HG03469 (cell line): Measurements from ENCODE around the gene SNCA.

ENCODE experiments used
- ATAC-seq: cut with Tn5 transposase; IDR thresholded peaks from one replicate; pipeline ENCODE4 v1.9.1; 2021; ENCODE audit warnings: mild to moderate bottlenecking, moderate library complexity, moderate number of reproducible peaks; ENCODE audit not compliant: unreplicated experiment

Gene SNCA

DNA sequence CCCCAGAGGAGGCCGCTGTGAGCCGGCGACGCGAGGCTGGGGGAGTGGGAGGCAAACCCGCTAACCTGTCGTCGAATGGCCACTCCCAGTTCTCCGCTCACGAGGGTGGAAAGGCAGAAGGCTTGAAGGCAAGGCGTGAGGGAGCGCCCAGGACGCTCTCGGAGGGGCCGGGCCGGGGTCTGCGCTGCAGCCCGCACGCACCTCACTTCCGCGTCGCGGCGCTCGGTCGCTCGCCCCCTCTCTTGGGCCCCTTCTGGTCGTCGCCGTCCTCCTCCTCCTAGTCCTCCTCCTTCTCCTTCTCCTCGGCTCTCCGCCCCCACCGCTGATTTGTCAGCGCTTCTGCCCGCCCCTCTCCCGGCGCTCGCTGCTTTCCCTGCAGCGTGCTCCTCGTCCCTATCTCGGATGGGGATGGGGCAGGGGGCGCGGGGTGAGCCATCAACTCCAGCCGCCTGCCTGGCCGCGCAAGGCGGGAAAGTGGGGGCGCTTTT is at the start of gene SNCA:
Gene SNCA, minus strand, starts transcription at position 265 of the 488 bp plus-strand sequence. CDS start 1,494 bp downstream, outside the sequence.
- ATAC-seq, result no peak

DNA sequence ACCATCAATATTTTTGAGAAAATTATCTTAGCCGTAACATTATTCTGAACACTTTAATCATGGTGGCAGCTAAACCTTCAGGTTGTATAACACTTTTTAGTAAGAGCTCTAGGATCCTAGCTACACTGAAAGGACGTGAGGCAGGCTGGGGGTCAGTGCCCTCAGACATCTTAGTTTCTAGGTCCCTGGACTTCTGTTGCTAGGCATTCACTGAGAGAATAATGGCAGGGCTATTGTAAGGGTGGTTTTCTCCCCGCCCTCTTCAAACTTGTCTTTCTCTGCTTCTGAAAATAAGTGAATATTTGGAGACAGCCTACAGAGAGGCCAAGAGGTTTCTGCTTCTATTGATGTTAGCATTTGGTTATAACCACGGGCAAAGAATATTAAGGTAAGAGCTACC is 42.3 kb upstream of the SNCA start:
- no peak for ATAC-seq

DNA sequence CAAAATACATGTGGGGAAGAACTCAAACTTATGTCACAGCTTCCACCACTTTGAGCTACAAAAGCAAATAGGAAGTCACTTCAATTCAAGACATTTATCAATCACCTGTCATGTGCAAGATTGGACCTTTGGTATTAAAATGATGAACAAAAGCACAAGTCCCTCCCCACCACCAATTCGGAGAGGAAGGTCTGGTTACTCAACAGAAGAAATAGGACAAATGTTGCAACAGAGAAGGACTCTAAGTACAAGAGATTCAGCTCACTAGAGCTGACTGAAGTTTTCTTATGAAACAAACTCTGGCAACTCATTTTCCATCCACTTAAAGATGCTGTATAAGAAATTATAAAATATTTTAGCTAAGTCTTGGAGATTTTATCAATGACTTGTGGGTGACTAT is 41.6 kb upstream of the SNCA start:
- no peak for ATAC-seq

DNA sequence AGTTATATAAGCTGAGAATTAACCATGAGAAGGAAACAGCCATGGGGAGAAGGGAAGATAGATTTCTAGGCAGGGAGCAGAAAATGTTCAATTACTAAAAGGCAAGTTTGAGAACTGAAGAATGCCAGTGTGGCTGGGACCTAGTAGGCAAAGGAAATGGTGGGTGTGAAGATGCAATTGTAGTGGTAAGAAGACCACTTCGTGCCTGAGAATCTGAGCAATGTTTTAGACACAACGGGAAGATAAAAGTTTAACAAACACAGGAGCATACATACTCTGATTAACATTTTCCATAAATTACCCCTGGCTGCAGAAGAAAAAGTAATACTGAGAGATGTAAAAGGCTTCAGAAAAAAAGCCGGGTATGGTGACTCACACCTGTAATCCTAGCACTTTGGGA is 39.6 kb upstream of the SNCA start:
- no peak for ATAC-seq

DNA sequence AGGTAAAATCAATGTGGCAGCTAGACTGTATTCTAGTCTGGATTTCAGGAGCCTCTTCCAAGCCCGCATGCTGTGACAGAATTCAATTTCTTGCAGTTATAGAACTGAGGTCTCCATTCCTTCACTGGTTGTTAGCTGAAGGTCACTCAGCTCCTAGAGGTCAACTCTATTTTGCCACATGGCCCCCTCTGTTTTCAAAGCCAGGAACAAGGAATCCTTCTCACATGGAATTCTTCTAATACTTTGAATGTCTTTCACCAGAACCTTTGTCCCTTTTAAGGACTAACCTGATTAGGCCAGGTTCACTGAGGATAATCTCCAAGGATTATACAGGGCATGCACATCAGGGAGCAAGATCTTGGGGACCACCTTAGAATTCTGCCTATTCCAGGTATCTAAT is 34.2 kb upstream of the SNCA start:
- ATAC-seq, result no peak

DNA sequence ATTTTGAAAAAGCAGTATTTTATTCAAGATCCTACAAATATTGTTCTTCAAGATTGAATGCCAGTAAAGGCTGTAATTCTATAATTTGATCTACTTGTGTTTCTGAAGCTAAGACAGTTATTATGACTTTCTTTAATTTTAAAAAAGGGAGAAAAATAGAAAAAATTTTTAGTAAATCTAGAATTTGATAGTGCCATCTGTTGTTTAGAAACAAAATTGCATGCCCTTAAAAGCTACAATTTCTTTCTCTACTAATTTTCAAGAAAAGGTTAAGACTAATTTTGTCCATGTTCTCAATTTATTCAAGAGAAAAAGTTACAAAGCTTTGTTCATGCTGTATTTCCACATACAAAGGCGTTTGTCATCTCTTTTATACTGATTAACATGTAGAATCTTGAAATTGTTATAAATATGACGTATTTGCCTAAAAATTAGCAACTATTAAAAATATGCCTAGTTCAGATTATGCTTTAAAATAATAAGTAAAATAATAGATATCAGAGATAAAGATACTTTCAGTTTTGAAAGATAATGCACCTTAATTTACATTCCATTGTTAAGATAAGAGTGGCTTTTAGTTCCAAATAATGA is 32.1 kb upstream of the SNCA start:
- no peak for ATAC-seq

DNA sequence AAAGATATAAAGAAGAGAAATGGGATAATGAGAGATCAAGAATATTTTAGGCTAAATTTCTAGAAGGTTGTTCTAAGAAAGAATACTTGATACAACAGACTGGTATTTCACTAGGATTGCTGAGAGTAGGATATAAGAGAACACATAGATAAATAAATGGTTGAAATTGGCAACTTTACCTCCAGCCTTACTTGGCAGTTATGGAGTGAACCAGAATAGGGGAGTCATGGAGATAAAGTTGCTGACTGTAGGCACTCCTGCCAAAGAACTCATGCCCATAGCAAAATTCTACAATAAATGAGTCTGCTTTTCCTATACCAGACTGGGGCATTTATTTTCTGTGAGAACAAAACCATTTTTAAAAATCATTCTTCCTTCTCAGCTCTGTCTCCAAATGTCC is 31.3 kb upstream of the SNCA start:
- ATAC-seq, result no peak

DNA sequence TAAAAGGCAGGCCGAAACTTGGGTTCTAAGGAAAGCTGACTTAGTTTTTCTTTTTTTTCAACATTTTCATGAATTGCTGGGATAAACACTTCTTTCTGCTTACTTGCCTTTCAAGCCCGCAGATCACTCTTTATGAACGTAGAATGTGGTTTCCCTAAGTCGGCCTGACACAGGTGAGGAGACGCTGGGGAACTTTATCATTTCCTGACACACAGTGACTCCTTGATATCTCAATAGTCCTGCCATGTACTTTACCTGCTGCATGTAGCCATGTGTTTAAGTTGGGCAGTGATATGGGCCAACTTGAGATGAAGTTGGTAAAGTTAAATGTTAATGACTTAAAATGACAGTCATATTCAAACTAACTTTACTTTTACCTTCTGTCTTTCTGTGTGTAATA is 26.6 kb upstream of the SNCA start:
- no peak for ATAC-seq

DNA sequence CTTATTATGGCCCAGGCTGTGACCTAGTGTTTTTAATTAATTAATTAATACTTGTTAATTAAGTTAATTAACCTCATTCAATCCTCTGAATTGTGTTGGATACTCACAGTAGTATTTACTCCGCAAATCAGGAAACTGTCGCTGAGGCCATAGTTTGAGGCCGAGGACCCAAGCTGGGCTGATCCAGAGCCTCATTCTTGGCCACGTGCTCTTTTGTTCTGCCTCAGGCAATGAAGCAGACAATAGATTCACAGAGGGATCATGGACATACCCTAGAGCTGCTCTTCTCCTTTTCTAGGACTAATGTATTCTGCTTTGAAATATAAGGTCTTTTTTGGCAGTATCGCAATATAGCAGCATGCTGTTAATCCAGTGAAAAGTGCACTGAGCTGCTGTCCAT is 24.0 kb upstream of the SNCA start:
- ATAC-seq, result no peak

DNA sequence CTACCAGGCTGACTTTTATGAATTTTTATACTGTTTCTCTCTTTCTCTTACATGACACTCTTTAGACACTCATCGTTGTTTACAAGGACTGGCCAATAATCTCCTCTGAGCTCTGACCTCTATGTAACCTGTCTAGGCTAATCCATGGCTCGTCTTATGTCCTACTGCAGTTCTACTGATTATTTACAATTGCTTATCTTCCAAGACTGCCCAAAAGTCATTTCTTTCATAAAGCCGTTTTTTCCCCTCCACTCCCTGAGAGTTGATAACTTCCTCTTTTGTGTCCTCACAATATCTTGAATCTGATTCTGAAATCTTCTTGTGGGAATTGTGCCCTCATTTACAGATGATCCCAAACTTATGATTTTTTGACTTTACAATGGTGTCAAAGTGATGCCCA is 18.3 kb upstream of the SNCA start:
- ATAC-seq, result no peak

DNA sequence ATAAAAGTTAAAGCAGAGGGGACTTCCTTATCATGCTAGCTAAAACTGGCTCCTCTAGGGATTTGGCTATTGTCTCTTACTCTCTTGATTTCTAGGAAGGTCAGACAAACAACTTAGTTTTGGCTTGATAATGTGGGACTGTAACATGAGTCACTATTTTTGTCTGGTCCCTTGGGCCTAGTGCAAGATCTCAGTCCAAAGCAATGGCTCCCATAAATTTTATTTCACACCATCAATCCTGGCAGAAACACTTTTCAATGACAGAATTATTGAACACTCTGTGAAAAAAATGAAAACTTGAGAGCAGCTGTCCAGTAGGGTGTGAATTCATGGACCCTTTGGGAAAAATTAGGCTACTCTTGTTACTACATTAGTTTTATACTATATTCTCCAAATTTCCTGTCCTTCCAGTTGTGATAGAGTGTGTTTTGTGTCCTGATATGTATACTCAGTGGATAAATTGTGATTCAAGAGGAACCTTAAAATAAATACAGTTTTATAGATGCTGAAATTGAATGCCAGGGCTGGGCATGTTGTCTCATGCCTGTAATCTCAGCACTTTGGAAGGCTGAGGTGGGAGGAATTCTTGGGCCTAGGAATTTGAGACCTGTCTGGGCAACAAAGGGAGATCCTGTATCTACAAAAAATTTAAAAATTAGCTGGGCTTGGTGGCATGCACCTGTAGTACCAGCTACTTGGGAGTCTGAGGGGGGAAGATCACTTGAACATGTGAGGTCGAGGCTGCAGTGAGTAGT is 10.8 kb upstream of the SNCA start:
- no peak for ATAC-seq

DNA sequence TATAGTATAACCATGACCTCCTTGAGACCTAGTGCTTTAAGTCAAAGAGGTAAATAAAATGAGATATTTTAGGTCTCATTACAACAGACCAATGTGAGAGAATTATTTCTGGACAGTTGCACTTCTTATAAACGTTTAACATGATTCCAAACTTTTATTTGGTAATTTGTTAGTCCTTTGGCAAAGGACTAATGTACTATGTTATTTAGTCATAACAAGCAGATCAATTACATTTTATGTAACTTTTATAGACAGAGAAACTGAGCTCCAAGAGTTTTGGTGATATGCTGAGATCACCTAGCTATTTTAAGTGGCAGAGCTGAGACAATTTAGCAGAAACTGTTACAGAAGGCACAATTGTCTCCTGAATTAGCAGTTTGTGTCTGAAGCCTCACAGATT is 2.6 kb upstream of the SNCA start:
- ATAC-seq, result no peak

DNA sequence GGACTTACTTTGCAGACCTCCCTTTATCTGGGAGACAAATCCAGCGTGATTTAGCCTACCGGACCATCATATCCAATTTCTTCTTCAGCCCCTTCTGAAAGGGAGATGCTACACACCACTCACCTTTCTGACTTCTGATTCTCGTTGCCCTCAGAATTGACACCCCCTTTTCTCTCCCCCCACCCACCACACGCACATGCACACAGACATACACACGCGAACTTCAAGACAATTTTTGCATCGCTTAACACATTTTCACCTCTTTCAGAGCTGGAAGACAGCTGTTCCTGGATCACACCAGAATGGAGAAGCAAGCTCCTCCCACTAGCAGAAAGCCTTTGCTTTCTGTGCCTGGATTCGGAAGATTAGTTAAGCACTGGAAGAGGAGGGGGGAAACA is 1.0 kb upstream of the SNCA start:
- ATAC-seq, result no peak

DNA sequence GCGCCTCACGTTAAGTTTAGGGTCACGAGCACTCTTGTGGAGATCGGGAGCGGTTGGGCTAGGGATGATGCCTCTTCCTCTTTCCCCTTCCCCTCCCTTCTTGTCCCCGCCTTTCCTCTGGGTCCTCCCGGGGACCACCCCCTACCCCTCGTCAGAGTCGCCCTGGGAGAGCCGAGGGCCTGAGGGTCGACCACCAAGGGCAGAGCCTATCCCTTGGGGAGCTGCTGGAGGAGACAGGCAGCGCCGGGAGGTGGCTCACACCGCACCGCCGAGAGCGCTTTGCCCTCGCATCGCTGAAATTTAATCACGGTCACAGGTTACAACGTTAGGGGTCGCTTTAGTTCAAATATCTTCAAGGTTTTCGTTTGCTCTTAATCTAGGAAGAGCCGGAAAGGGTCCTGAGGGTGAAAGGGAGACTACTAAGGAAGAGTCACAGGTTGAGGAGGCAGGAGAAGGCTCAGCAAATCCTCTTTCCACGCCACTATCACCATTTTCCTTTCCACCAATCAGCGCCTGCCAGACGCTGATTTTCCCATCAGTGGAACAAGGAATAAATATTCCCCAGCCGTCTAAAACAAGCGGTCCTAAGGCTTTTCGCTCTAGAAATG is 528 bp upstream of the SNCA start:
- no peak for ATAC-seq

DNA sequence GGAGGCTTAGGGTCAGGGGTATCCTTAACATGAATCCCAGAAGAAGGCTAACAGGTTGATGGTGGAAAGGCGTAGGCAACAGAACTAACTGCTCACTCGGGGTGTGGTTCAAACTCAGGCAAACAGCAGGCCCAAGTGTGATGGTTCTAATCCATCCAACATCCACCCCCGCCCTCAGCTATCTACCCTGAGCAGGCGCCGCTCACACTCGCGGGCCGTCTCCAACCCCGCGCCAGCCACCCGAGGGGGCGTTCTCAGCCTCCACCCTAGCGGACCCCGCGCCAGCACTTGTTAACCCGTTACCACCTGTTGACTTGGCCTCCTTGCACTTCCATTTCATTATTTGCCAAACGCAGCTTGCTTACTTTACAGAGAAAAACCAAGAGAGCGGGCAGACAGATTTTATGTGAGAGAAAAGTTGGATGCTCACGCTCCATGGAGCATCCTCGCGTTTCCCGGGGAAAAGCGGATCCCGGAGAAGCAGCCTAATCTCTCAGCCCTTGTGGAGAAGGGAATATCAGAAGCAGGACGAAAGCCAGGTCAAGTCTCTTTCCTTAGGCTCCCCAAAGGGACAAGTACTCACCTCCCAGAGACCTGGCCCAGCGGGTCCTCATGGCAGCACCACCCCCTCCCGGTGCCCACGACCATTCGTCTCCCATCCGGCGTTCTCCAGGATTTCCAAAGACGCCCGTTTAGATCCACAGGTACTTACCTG is 773 bp downstream of the SNCA start:
- no peak for ATAC-seq

DNA sequence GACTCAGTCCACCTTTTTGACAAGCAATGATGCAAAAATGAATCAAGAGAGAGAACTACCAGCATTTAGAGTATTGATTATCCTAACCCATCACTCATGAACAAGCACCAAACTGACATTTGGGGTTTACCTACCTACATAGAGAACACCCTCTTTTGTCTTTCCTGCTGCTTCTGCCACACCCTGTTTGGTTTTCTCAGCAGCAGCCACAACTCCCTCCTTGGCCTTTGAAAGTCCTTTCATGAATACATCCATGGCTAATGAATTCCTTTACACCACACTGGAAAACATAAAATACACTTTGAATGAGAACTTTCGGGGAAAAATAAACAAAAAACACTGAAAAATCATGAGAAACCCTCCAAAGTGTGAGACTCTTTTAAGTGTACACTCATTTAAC is 1.5 kb downstream of the SNCA start:
- no peak for ATAC-seq

DNA sequence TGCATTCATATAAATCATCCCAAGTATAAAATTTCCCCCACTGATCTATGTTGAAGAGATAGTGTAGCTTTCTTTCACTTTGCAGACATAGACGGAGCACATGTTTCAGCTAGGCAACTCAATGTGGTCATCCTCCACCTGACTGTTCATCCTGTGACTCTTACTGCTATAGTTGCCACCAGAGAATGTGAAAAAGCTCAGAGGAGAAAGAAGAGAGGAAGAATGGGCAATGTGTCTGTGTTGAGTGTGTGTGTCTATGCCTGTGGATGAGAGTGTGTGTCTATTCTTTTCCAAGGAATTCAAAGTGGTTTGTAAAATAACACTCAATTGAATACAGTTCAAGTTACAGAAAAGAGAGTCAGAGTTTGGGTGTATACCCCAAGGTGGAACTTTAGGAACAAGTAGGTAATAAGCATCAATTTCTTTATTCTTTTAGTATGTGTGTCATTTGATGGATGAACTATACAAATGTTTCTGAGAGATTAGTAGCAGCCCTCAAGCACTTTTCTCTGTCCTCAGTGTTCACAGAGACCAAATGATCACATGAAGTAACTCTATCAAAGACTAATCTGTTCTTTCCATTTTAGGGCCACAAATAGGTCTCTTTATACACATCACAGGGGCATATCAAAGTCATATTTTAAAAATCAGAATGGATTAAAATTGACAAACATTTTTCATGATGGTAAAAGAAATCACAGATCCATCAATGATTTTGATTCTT is 2.3 kb downstream of the SNCA start:
- no peak for ATAC-seq

DNA sequence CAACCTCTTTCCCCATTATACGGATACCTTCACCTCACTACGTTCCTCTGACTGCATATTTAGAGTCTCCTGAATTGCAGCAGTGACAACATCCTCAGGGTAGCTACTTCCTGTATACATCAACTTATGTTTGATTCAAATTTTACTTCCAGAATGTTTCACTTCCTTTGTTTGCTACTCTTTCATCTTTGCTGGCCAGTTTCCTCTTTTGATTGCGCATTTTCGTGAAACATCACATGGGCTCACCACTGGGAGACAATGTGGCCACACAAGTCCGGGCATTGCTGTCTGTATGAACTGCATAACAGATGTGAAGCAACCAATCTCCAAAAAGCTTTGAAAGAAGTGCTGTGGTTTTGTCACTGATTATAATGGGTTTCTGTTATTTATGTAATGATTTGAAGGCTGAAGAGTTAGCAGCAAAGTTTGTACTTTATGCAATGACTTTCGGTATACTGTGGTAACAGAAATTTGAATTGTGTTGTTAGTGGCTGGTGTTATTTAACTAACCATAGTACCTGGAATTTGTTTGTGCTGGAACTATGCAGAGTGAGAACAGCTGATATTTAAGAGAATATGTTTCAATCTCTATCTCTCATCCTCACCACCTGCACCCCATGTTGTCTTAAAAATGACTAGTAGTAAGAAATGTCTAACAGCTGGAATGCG is 7.4 kb downstream of the SNCA start:
- peak; percentile 86 for ATAC-seq

DNA sequence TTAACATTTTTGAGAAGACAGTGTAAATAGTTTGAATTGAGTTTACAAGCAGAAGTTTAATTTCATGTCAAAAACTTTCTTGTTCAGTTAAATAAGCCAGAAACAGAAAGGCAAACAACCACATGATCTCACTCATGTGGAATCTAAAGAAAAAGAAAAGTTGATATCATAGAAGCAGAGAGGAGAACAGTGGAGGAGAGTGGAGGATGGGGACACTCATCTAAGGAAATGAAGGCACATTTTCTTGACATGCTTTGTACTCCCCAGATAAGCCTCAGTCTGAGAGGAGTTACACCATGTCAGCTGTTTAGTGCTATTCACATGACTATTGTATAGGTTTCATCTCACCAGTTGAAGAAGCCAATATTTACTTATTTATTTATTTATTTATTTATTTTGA is 13.5 kb downstream of the SNCA start:
- ATAC-seq, result no peak

DNA sequence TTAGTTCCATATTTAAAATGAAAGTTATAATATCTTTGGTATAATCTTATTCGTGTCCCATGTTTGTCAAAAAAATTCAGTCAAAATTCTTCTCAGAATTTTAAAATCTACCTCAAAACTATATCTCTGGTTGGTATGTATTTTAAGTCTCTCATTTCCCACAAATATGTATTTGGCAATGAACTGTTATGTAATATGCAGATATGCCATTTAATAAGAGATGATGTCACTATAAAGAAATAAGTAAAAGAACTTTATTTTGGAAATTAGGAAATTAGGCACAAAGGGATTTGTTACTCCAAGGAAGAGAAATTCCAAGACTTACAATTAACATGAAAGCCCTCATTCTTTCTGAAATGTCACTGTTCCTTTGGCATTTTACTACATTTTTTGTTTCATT is 15.3 kb downstream of the SNCA start:
- no peak for ATAC-seq
